ENCODE data around the gene COQ9.
"Not testable (repeated sequence)": the region's sequence is repeated elsewhere in the genome, so short reads cannot be mapped to it uniquely, and the experiment has no call there.

COQ9 gene

GRCh38 chr16:57486858-57487834 lies 39.9 kb downstream of the COQ9 start:
- no peak for DNase-seq (ENCODE audit: extremely low read depth, insufficient read length)
- Histone ChIP-seq H3K4me3 (replicated peaks; ENCODE audit: low read depth, low read length) (peak overlapping the region; percentile 64), H3K27me3 (replicated peaks; ENCODE audit: control insufficient read depth, insufficient read depth, low read length) (no peaks in the 10 kb centered on the region), H3K36me3 (ENCODE audit: control insufficient read depth, insufficient read depth, low read length) (no peaks in the 10 kb centered on the region)
- no peak for TF ChIP-seq CTCF (IDR thresholded peaks at IDR 0.05; ENCODE audit: insufficient read depth, low read length, poor library complexity, severe bottlenecking)

DNA sequence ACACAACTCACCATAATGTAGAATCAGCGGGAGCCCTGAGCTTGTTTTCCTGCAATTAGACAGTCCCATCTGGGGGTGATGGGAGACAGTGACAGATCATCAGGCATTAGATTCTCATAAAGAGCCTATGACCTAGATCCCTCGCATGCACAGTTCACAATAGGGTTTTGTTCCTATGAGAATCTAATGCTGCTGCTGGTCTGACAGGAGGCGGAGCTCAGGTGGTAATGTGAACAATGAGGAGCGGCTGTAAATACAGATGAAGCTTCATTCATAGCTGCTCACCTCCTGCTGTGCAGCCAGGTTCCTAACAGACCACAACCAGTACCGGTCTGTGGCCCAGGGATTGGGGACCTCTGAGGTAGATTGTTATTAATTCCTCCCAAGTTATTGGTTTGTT lies 42.0 kb downstream of the COQ9 start:
- H3K4me3 ChIP-seq (replicated peaks; ENCODE audit: low read depth, low read length), result no peak overlapping the region
- no peak for TF ChIP-seq CTCF (IDR thresholded peaks at IDR 0.05; ENCODE audit: insufficient read depth, low read length, poor library complexity, severe bottlenecking)
- no peak for DNase-seq (ENCODE audit: extremely low read depth, insufficient read length)
- H3K27me3 ChIP-seq (replicated peaks; ENCODE audit: control insufficient read depth, insufficient read depth, low read length), result no peaks in the 10 kb centered on the region
- no peaks in the 10 kb centered on the region for H3K36me3 ChIP-seq (ENCODE audit: control insufficient read depth, insufficient read depth, low read length)

- no peaks in the 10 kb centered on the region for H3K36me3 ChIP-seq (ENCODE audit: control insufficient read depth, insufficient read depth, low read length)
- H3K27me3 ChIP-seq (replicated peaks; ENCODE audit: control insufficient read depth, insufficient read depth, low read length), result no peaks in the 10 kb centered on the region; the same call in 1 of the 2 replicates
- DNase-seq (ENCODE audit: extremely low read depth, insufficient read length), result no peak
- TF ChIP-seq CTCF (IDR thresholded peaks at IDR 0.05; ENCODE audit: insufficient read depth, low read length, poor library complexity, severe bottlenecking), result no peak
- H3K4me3 ChIP-seq (replicated peaks; ENCODE audit: low read depth, low read length), result no peak overlapping the region
Measured at GRCh38 chr16:57493767-57494166, 46.5 kb downstream of the COQ9 start.

DNA sequence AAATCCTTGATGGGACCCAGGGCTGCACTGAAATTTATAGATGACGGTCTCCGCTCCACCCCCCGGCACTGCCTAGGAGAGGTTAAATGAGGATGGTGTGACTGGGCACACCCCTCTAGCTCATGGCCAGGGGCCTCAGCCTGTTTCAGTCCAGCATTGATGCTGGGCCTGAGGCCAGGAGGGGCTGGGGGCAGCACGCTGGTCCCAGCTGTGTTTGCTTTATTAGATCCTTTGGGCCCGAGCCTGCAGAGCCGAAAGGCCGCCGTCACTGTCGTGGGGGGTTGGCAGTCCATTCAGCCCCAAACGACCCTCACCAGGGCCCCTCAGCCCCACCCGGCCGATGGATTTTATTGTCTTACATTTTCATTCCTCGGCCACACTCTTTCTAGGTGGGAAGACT lies 49.8 kb downstream of the COQ9 start:
- no peak overlapping the region for H3K4me3 ChIP-seq (replicated peaks; ENCODE audit: low read depth, low read length)
- no peaks in the 10 kb centered on the region for H3K36me3 ChIP-seq (ENCODE audit: control insufficient read depth, insufficient read depth, low read length)
- H3K27me3 ChIP-seq (replicated peaks; ENCODE audit: control insufficient read depth, insufficient read depth, low read length), result no peaks in the 10 kb centered on the region; the same call in 1 of the 2 replicates
- no peak for TF ChIP-seq CTCF (IDR thresholded peaks at IDR 0.05; ENCODE audit: insufficient read depth, low read length, poor library complexity, severe bottlenecking)
- DNase-seq (ENCODE audit: extremely low read depth, insufficient read length), result no peak

- Histone ChIP-seq H3K36me3 (ENCODE audit: control insufficient read depth, insufficient read depth, low read length) (no peaks in the 10 kb centered on the region), H3K4me3 (replicated peaks; ENCODE audit: low read depth, low read length) (no peak overlapping the region), H3K27me3 (replicated peaks; ENCODE audit: control insufficient read depth, insufficient read depth, low read length) (no peaks in the 10 kb centered on the region; the same call in 1 of the 2 replicates)
- no peak for DNase-seq (ENCODE audit: extremely low read depth, insufficient read length)
- no peak for TF ChIP-seq CTCF (IDR thresholded peaks at IDR 0.05; ENCODE audit: insufficient read depth, low read length, poor library complexity, severe bottlenecking)
Measured at GRCh38 chr16:57498031-57498430, 50.8 kb downstream of the COQ9 start.

GRCh38 chr16:57499941-57500340 lies 52.7 kb downstream of the COQ9 start:
- H3K4me3 ChIP-seq (replicated peaks; ENCODE audit: low read depth, low read length); H3K36me3 ChIP-seq (ENCODE audit: control insufficient read depth, insufficient read depth, low read length); H3K27me3 ChIP-seq (replicated peaks; ENCODE audit: control insufficient read depth, insufficient read depth, low read length); DNase-seq (ENCODE audit: extremely low read depth, insufficient read length): not testable (repeated sequence)
